ENCODE results near the gene SQSTM1. TPM values are rescaled to one million over a fixed set of nuclear protein-coding genes. Genes with fewer than 3 reads are reported as not detected.

SQSTM1 gene
- total and polyA plus RNA-seq, 9 of the 15 experiments (the other 6 are each of a cell fraction or from before 2014, with no cell fraction given): 5.6 to 148 (median 64.0) TPM

DNA sequence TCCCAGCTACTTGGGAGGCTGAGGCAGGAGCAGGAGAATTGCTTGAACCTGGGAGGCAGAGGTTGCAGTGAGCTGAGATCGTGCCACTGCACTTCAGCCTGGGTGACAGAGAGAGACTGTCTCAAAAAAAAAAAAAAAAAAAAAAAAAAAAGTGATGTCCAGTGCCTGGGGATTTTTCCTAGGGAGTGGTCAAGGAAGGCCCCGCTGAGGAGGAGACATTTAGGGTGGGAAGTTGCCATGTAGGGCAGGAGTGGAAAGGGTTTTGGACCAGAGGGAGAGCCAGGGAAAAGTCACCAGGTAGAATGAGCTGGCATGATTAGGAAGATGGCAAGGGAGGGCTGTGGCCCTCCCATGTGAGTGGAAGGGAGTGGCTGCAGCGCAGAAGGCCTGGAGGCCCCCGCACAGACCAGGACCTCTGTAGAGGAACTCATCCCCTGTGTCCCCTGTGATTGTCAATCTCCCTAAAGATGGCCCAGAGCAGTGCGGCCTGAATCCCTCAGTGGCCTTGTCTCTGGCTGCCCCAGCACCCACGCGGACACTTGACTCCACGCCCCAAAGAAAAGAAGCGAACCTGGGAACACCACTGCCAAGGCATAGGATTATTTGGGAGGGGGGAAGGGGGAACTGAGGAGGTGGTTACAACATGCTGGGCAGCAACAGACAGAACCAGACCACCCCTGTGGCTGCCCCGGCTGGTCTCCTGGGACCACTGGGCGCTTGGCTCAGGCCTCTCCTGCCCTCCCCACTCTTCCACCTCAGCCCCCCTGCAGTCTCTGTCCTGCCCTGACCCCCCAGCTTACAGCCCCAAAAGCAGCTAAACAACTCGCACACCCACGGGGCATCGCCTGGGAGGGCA lies 2.6 kb upstream of the SQSTM1 start (continued):
- no peak for TF ChIP-seq L3MBTL2 (IDR thresholded peaks at IDR 0.05)
- TF ChIP-seq, protein P1, sequence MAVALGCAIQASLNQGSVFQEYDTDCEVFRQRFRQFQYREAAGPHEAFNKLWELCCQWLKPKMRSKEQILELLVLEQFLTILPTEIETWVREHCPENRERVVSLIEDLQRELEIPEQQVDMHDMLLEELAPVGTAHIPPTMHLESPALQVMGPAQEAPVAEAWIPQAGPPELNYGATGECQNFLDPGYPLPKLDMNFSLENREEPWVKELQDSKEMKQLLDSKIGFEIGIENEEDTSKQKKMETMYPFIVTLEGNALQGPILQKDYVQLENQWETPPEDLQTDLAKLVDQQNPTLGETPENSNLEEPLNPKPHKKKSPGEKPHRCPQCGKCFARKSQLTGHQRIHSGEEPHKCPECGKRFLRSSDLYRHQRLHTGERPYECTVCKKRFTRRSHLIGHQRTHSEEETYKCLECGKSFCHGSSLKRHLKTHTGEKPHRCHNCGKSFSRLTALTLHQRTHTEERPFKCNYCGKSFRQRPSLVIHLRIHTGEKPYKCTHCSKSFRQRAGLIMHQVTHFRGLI (CRISPR knock-in tag; IDR thresholded peaks at IDR 0.05): peak; percentile 3; the same call in 1 of the 2 replicates
- TF ChIP-seq, protein P2, sequence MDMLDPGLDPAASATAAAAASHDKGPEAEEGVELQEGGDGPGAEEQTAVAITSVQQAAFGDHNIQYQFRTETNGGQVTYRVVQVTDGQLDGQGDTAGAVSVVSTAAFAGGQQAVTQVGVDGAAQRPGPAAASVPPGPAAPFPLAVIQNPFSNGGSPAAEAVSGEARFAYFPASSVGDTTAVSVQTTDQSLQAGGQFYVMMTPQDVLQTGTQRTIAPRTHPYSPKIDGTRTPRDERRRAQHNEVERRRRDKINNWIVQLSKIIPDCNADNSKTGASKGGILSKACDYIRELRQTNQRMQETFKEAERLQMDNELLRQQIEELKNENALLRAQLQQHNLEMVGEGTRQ (CRISPR knock-in tag; IDR thresholded peaks at IDR 0.05): no peak
- peak; percentile 45 for TF ChIP-seq ZNF384 (IDR thresholded peaks at IDR 0.05; ENCODE audit: low read depth, low read length)
- no peak for TF ChIP-seq SMAD4 (CRISPR knock-in tag; conservative IDR thresholded peaks at IDR 0.05)
- TF ChIP-seq RAD51 (IDR thresholded peaks at IDR 0.05; ENCODE audit: borderline replicate concordance, low read depth): no peak
- TF ChIP-seq, protein P3, sequence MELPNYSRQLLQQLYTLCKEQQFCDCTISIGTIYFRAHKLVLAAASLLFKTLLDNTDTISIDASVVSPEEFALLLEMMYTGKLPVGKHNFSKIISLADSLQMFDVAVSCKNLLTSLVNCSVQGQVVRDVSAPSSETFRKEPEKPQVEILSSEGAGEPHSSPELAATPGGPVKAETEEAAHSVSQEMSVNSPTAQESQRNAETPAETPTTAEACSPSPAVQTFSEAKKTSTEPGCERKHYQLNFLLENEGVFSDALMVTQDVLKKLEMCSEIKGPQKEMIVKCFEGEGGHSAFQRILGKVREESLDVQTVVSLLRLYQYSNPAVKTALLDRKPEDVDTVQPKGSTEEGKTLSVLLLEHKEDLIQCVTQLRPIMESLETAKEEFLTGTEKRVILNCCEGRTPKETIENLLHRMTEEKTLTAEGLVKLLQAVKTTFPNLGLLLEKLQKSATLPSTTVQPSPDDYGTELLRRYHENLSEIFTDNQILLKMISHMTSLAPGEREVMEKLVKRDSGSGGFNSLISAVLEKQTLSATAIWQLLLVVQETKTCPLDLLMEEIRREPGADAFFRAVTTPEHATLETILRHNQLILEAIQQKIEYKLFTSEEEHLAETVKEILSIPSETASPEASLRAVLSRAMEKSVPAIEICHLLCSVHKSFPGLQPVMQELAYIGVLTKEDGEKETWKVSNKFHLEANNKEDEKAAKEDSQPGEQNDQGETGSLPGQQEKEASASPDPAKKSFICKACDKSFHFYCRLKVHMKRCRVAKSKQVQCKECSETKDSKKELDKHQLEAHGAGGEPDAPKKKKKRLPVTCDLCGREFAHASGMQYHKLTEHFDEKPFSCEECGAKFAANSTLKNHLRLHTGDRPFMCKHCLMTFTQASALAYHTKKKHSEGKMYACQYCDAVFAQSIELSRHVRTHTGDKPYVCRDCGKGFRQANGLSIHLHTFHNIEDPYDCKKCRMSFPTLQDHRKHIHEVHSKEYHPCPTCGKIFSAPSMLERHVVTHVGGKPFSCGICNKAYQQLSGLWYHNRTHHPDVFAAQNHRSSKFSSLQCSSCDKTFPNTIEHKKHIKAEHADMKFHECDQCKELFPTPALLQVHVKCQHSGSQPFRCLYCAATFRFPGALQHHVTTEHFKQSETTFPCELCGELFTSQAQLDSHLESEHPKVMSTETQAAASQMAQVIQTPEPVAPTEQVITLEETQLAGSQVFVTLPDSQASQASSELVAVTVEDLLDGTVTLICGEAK (IDR thresholded peaks at IDR 0.05): no peak
- TF ChIP-seq, protein P3 (CRISPR knock-in tag; IDR thresholded peaks at IDR 0.05): no peak
- 0 out of 2 replicates have a peak, but pooled peaks have one; percentile 9 for TF ChIP-seq CXXC5 (CRISPR knock-in tag; IDR thresholded peaks at IDR 0.05)
- TF ChIP-seq XRCC5 (IDR thresholded peaks at IDR 0.05; ENCODE audit: low read depth, low read length): no peak
- no peak for TF ChIP-seq RNF2 (IDR thresholded peaks at IDR 0.05)
- no peak for TF ChIP-seq GATAD2B (IDR thresholded peaks at IDR 0.05; ENCODE audit: borderline replicate concordance)
- no peak for TF ChIP-seq FOSL1 (tag; conservative IDR thresholded peaks at IDR 0.05)
- TF ChIP-seq ARHGAP35 (IDR thresholded peaks at IDR 0.05; ENCODE audit: partially characterized antibody): peak; percentile 79
- TF ChIP-seq ZNF830 (CRISPR knock-in tag; IDR thresholded peaks at IDR 0.05): 0 out of 2 replicates have a peak, but pooled peaks have one; percentile 13
- no peak for TF ChIP-seq EHMT2 (IDR thresholded peaks at IDR 0.05)
- TF ChIP-seq HLTF (IDR thresholded peaks at IDR 0.05): no peak
- 0 out of 2 replicates have a peak, but pooled peaks have one; percentile 2 for TF ChIP-seq RHOXF2B (CRISPR knock-in tag; conservative IDR thresholded peaks at IDR 0.05)

Measured in K562 (cell line).